ENCODE data around the gene TMEM236.

TMEM236 gene

GRCh38 chr10:17785276-17785930 lies 33.4 kb downstream of the TMEM236 start:
- DNase-seq (ENCODE audit: low read depth in 1 of 2, low spot score in 1 of 2) = no peak

GRCh38 chr10:17787087-17787961 lies 35.3 kb downstream of the TMEM236 start:
- no peak for DNase-seq (ENCODE audit: low read depth in 1 of 2, low spot score in 1 of 2)

- no peak for DNase-seq (ENCODE audit: low read depth in 1 of 2, low spot score in 1 of 2)
Measured at GRCh38 chr10:17788646-17789045, 36.6 kb downstream of the TMEM236 start.

- DNase-seq (ENCODE audit: low read depth in 1 of 2, low spot score in 1 of 2) = no peak
Measured at GRCh38 chr10:17789396-17789795, 37.4 kb downstream of the TMEM236 start.

GRCh38 chr10:17790651-17791050 lies 38.6 kb downstream of the TMEM236 start:
- no peak for DNase-seq (ENCODE audit: low read depth in 1 of 2, low spot score in 1 of 2)

GRCh38 chr10:17792991-17793390 lies 41.0 kb downstream of the TMEM236 start:
- no peak for DNase-seq (ENCODE audit: low read depth in 1 of 2, low spot score in 1 of 2)

- DNase-seq (ENCODE audit: low read depth in 1 of 2, low spot score in 1 of 2) = no peak
Measured at GRCh38 chr10:17793823-17794644, 42.0 kb downstream of the TMEM236 start.

GRCh38 chr10:17795083-17795482 lies 43.1 kb downstream of the TMEM236 start:
- DNase-seq (ENCODE audit: low read depth in 1 of 2, low spot score in 1 of 2) = no peak

GRCh38 chr10:17795813-17796594 lies 44.0 kb downstream of the TMEM236 start:
- no peak for DNase-seq (ENCODE audit: low read depth in 1 of 2, low spot score in 1 of 2)

GRCh38 chr10:17801507-17801906 lies 49.5 kb downstream of the TMEM236 start:
- no peak for DNase-seq (ENCODE audit: low read depth in 1 of 2, low spot score in 1 of 2)

- DNase-seq (ENCODE audit: low read depth in 1 of 2, low spot score in 1 of 2) = no peak
Measured at GRCh38 chr10:17802350-17802749, 50.3 kb downstream of the TMEM236 start.

- DNase-seq (ENCODE audit: low read depth in 1 of 2, low spot score in 1 of 2) = no peak
Measured at GRCh38 chr10:17802976-17803375, 51.0 kb downstream of the TMEM236 start.

- no peak for DNase-seq (ENCODE audit: low read depth in 1 of 2, low spot score in 1 of 2)
Measured at GRCh38 chr10:17805330-17805729, 53.3 kb downstream of the TMEM236 start.

- no peak for DNase-seq (ENCODE audit: low read depth in 1 of 2, low spot score in 1 of 2)
Measured at GRCh38 chr10:17805921-17806577, 54.0 kb downstream of the TMEM236 start.

- DNase-seq (ENCODE audit: low read depth in 1 of 2, low spot score in 1 of 2) = no peak
Measured at GRCh38 chr10:17808971-17809841, 57.2 kb downstream of the TMEM236 start, which contains the start of gene MRC1. Gene MRC1 (plus strand): TSS chr10:17809348. CDS start chr10:17809466, 118 bp downstream.

- no peak for DNase-seq (ENCODE audit: low read depth in 1 of 2, low spot score in 1 of 2)
Measured at GRCh38 chr10:17811146-17811865, 59.3 kb downstream of the TMEM236 start.

- no peak for DNase-seq (ENCODE audit: low read depth in 1 of 2, low spot score in 1 of 2)
Measured at GRCh38 chr10:17814973-17815372, 63.0 kb downstream of the TMEM236 start.

GRCh38 chr10:17816199-17816598 lies 64.2 kb downstream of the TMEM236 start:
- DNase-seq (ENCODE audit: low read depth in 1 of 2, low spot score in 1 of 2) = no peak

- DNase-seq (ENCODE audit: low read depth in 1 of 2, low spot score in 1 of 2) = no peak
Measured at GRCh38 chr10:17817316-17817715, 65.3 kb downstream of the TMEM236 start.

All from activated T-helper 1 cell treated with anti-CD3 and anti-CD28 coated beads, Interleukin-2, amount 50 U/mL, for 16 hours (primary cell).